GM12801 (cell line): ENCODE measurements around the gene MLLT10.

ENCODE experiments used
- CTCF ChIP-seq: IDR thresholded peaks from one replicate; pipeline ENCODE4 v1.5.1; 2011; ENCODE audit warnings: control low read depth; ENCODE audit not compliant: insufficient read length; ENCODE audit errors: extremely low read depth

MLLT10 gene

GRCh38 chr10:21497177-21497807, 36.7 kb upstream of the MLLT10 start:
- no peak for TF ChIP-seq CTCF

GRCh38 chr10:21498377-21498776, 35.7 kb upstream of the MLLT10 start:
- no peak for TF ChIP-seq CTCF

- no peak for TF ChIP-seq CTCF
Measured at GRCh38 chr10:21498986-21499385, 35.0 kb upstream of the MLLT10 start.

GRCh38 chr10:21499701-21500577, 34.1 kb upstream of the MLLT10 start:
- TF ChIP-seq CTCF = no peak

GRCh38 chr10:21500578-21500910, 33.5 kb upstream of the MLLT10 start:
- no peak for TF ChIP-seq CTCF

- TF ChIP-seq CTCF = no peak
Measured at GRCh38 chr10:21501091-21501490, 32.9 kb upstream of the MLLT10 start.

- no peak for TF ChIP-seq CTCF
Measured at GRCh38 chr10:21501731-21502347, 32.2 kb upstream of the MLLT10 start.
